Body of pancreas (tissue), 4 donors: Measurements from ENCODE around the gene PDCD7.

ENCODE experiments used
- CTCF ChIP-seq, 7 experiments: fragments of 450-650 bp in 4 of 7; fragments of 200-600 bp in 3 of 7; sonication (generic) in 3 of 7; IDR thresholded peaks; one replicate each; pipeline ENCODE4 v1.5.1; 2016 to 2019; ENCODE audit warnings: antibody characterized with exemption in 7 of 7
- POLR2A ChIP-seq, 3 donors: fragments of 450-650 bp; IDR thresholded peaks; one replicate each; pipeline ENCODE4 v1.6.1; 2016; ENCODE audit warnings: antibody characterized with exemption in 3 of 3, mild to moderate bottlenecking in 2 of 3

- TF ChIP-seq POLR2A (IDR thresholded peaks at IDR 0.05) (no peak), CTCF (IDR thresholded peaks at IDR 0.05) (no peak)
Measured at GRCh38 chr15:65069179-65069578, 64.4 kb downstream of the PDCD7 start.
